ENCODE measurements around the gene USP3.

GRCh38 chr15:63565536-63566186 is 61.3 kb downstream of the USP3 start:
- no peak for TF ChIP-seq CTCF (IDR thresholded peaks at IDR 0.05)
- no peak for TF ChIP-seq EZH2 (IDR thresholded peaks at IDR 0.05; ENCODE audit: borderline replicate concordance, insufficient read depth, low read depth, low read length, poor library complexity, severe bottlenecking)

Measured in B cell (primary cell).